ENCODE results near the gene SUPT4H1. TPM values are rescaled to one million over a fixed set of nuclear protein-coding genes. Genes with fewer than 3 reads are reported as not detected.
"Not testable (repeated sequence)": the region's sequence is repeated elsewhere in the genome, so short reads cannot be mapped to it uniquely, and the experiment has no call there.

SUPT4H1 gene
- total RNA-seq, 2 donors from 2014 or later, result 41.3 to 50.6 TPM

GRCh38 chr17:58348038-58348437 is 4.0 kb downstream of the SUPT4H1 start:
- Mint-ChIP-seq H3K27me3 (no peaks in the 10 kb centered on the region), H3K4me3 (no peak overlapping the region), H3K4me1 (peaks cover 52% of the 10 kb centered on the region), H3K27ac (peak overlapping the region; percentile 81), H3K36me3 (ENCODE audit: low read depth) (peaks cover 10% of the 10 kb centered on the region)
- ATAC-seq (no peak), DNase-seq (no peak)
- no peaks in the 10 kb centered on the region for H3K9me3 ChIP-seq (ENCODE audit: control insufficient read depth, low read length, poor library complexity, severe bottlenecking)

DNA sequence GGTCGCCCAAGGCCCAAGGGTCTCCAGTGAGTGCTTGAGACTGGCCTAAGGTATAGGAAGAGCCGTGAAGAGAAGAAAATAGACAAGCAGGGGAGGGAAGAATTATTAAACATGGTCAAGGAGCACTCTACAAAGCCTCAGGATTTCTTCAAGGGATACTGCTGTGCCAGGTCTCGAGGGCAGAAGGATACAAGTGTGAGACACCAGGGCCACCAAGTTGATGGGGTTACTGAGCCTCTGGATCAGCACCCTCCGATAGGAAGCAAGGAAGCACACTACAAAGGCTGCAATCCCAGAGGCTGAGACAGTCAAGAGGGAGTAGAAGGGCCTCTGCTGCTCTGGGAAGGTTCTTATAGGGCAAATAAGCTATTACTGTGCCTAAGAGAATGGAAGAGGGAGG is 6.5 kb downstream of the SUPT4H1 start:
- no peaks in the 10 kb centered on the region for H3K9me3 ChIP-seq (ENCODE audit: control insufficient read depth, low read length, poor library complexity, severe bottlenecking)
- DNase-seq (no peak), ATAC-seq (no peak)
- Mint-ChIP-seq H3K27me3 (no peaks in the 10 kb centered on the region), H3K27ac (peak overlapping the region; percentile 100), H3K4me1 (peaks cover 57% of the 10 kb centered on the region), H3K36me3 (ENCODE audit: low read depth) (peaks cover 13% of the 10 kb centered on the region), H3K4me3 (peak overlapping the region; percentile 93)

- H3K27ac Mint-ChIP-seq, result peak overlapping the region; percentile 100
- ATAC-seq, result peak; percentile 78
- H3K4me1 Mint-ChIP-seq, result peaks cover 63% of the 10 kb centered on the region
- peak overlapping the region; percentile 93 for H3K4me3 Mint-ChIP-seq
- peaks cover 13% of the 10 kb centered on the region for H3K36me3 Mint-ChIP-seq (ENCODE audit: low read depth)
- no peaks in the 10 kb centered on the region for H3K9me3 ChIP-seq (ENCODE audit: control insufficient read depth, low read length, poor library complexity, severe bottlenecking)
- peak in 2 of 3 donors; percentile 55 to 57 for DNase-seq
- no peaks in the 10 kb centered on the region for H3K27me3 Mint-ChIP-seq
These were observed 7.2 kb downstream of the SUPT4H1 start for GRCh38 chr17:58344791-58345157.

DNA sequence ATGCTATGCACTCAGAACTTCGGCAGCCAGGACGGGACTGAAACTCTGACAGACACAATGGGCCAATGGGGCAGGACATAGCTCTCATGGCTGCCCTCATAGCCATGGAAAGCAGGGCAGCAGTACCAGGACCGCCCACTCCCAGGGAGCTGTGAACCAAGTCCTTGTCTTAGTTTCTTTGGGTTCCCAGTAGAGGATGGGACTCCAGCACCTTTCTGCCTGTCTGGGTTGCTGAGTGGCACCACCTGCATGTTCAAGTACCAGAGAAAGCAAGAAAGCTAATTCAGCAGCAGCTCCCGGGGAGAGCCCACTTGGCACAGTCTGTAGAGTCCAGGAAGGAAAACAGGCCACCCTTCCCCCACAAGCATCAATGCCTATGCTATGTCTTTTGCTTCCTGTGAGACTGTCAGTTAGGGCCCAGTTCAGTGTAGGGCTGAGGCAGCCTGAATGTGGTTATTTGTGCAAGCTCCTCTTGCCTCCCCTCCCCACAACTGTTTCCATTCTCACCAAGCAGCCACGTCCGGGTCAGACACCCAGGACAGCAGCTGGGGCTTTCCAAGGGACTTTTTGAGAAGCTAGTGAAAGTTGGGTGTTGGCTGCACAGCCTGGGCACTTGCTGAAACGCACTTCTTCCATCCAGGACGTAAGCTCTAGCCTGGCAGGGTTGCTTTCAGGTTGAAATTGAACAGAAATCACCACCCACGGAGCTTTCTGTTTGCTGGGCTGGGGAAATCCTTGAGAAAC is 7.8 kb downstream of the SUPT4H1 start:
- H3K27ac Mint-ChIP-seq, result peak overlapping the region; percentile 100
- H3K4me1 Mint-ChIP-seq, result peaks cover 64% of the 10 kb centered on the region
- peak; percentile 86 for ATAC-seq
- H3K36me3 Mint-ChIP-seq (ENCODE audit: low read depth), result peaks cover 8% of the 10 kb centered on the region
- no peaks in the 10 kb centered on the region for H3K9me3 ChIP-seq (ENCODE audit: control insufficient read depth, low read length, poor library complexity, severe bottlenecking)
- H3K4me3 Mint-ChIP-seq, result peak overlapping the region; percentile 93
- no peaks in the 10 kb centered on the region for H3K27me3 Mint-ChIP-seq
- DNase-seq, result peak; percentile 64 to 84 (median 74)

DNA sequence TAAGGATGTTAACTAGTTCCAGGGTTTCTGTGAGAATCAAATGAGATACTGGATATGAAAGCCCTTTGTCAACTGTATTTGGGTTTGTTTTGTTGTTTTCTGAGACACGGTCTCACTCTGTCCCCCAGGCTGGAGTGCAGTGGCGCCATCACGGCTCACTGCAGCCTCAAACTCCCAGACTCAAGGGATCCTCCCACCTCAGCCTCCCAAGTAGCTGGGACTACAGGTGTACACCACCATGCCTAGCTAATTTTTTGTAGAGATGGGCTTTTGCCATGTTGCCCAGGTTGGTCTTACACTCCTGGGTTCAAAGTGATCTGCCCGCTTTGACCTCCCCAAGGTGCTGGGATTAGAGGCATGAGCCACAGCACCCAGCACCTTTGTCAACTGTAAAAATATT is 8.9 kb downstream of the SUPT4H1 start:
- DNase-seq (no peak), ATAC-seq (no peak)
- Mint-ChIP-seq H3K27me3 (no peaks in the 10 kb centered on the region), H3K27ac (peak overlapping the region; percentile 100), H3K4me1 (peaks cover 70% of the 10 kb centered on the region), H3K4me3 (peak overlapping the region; percentile 93), H3K36me3 (ENCODE audit: low read depth) (peaks cover 5% of the 10 kb centered on the region)
- H3K9me3 ChIP-seq (ENCODE audit: control insufficient read depth, low read length, poor library complexity, severe bottlenecking), result no peaks in the 10 kb centered on the region

DNA sequence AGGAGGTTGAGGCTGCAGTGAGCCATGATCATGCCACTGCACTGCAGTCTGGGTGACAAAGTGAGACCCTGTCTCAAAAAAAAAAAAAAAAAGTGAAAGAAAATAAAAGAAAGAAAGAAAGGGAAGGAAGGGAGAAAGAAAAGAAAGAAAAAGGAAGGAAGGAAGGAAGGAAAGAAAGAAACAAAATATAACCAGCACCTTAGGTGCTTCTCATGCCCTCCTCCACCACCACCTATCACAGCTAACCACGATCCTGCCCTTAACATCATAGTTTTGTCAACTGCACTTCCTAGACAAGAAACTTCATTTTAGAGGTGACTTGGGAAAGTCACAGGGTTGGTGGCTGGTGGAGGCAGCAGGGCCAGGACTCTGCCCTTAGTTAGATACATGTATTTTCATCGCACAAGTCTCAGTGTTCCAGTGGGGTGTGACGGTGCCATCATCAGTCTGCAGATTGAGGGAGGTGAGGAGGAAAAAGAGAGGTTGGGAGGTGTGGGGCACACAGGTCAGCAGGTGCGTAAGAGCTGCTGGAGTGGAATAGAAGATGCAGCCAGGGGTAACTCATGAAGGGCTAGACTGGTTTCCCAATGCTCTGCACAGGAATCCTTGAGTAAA is 10.0 kb downstream of the SUPT4H1 start:
- Mint-ChIP-seq H3K27ac (peak overlapping the region; percentile 100), H3K4me3 (peak overlapping the region; percentile 93), H3K36me3 (ENCODE audit: low read depth) (peaks cover 5% of the 10 kb centered on the region), H3K27me3 (no peaks in the 10 kb centered on the region), H3K4me1 (peaks cover 76% of the 10 kb centered on the region)
- ATAC-seq (no peak), DNase-seq (no peak)
- no peaks in the 10 kb centered on the region for H3K9me3 ChIP-seq (ENCODE audit: control insufficient read depth, low read length, poor library complexity, severe bottlenecking)

DNA sequence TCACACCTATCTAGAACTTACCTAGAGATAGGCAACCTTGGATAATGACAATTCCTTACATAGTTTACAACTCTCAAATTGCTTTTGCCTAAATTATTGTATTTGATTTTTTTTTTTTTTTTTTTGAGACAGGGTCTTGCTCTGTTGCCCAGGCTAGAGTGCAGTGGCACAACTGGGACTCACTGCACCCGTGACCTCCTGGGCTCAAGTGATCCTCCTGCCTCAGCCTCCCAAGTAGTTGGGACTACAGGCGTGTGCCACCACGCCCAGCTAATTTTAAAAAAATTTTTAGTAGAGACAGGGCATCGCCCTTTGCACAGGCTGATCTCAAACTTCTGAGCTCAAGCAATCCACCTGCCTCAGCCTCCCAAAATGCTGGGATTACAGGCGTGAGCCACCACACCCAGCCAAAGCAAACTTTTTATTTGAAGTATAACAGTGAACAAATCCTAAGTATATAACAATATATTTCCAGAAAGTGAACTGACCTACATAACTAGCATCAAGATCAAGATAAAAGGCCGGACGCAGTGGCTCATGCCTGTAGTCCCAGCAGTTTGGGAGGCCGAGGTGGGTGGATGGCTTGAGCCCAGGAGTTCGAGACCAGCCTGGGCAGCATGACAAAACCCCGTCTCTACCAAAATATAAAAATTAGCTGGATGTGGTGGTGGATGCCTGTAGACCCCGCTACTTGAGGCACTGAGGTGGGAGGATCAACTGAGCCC is 10.7 kb downstream of the SUPT4H1 start:
- Mint-ChIP-seq H3K4me1 (peaks cover 80% of the 10 kb centered on the region), H3K4me3 (peak overlapping the region; percentile 93), H3K27ac (peak overlapping the region; percentile 100)
- DNase-seq; H3K9me3 ChIP-seq (ENCODE audit: control insufficient read depth, low read length, poor library complexity, severe bottlenecking); H3K27me3 Mint-ChIP-seq; ATAC-seq; H3K36me3 Mint-ChIP-seq (ENCODE audit: low read depth): not testable (repeated sequence)

DNA sequence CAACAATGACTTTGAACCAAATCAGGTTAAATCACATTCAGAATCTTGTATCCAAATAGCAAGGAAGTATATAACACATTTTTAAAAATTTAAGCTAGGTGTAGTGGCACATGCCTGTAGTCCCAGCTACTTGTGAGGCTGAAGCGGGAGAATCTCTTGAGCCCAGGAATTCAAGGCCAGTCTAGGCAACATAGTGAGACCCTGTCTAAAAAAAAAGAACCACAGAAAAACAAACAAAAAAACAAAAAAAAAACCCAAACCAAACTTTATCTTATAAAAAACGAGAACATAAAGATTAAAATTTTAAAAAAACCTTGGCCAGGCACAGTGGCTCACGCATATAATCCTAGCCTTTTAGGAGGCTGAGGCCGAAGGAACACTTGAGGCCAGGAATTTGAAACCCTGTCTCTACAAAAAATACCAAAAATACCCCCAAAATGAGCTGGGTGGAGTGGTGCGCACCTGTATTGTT is 11.6 kb downstream of the SUPT4H1 start:
- H3K9me3 ChIP-seq (ENCODE audit: control insufficient read depth, low read length, poor library complexity, severe bottlenecking), result no peaks in the 10 kb centered on the region
- H3K27me3 Mint-ChIP-seq, result no peaks in the 10 kb centered on the region
- peak overlapping the region; percentile 100 for H3K4me3 Mint-ChIP-seq
- peaks cover 87% of the 10 kb centered on the region for H3K4me1 Mint-ChIP-seq
- no peak for ATAC-seq
- no peak for DNase-seq
- peaks cover 5% of the 10 kb centered on the region for H3K36me3 Mint-ChIP-seq (ENCODE audit: low read depth)
- peak overlapping the region; percentile 100 for H3K27ac Mint-ChIP-seq

DNA sequence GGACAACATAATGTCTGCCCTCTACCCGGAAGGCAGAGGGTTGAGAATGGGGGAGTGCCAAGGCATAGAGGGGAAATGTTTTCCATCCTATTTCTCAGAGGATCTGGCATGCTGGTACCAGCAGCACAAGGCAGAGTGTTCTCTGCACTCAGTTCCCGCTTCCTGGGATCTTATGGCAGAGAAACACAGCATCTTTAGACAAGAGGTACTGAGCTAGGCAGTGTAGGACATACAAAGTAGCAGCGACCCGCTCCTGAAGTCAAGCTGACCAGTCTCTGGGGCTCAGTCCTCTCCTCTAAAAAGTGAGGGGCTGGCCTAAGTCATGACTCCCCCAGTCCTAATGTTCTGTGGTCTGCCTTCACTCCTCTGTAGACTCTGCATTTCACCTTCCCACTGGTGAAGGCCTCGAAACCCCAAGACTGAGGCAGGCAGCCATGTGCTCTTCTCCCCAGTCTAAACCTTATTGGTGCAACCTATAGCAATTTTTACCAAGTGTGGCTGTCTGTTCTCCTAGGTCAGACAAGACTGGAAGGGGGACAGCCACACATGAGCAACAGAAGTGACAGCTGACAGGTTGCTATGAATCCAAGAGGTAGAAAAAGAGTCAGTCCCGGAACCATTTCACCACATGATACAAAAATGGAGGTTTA is 12.1 kb downstream of the SUPT4H1 start:
- peak overlapping the region; percentile 100 for H3K4me3 Mint-ChIP-seq
- ATAC-seq, result no peak
- no peak for DNase-seq
- H3K9me3 ChIP-seq (ENCODE audit: control insufficient read depth, low read length, poor library complexity, severe bottlenecking), result no peaks in the 10 kb centered on the region
- H3K27me3 Mint-ChIP-seq, result no peaks in the 10 kb centered on the region
- peaks cover 84% of the 10 kb centered on the region for H3K4me1 Mint-ChIP-seq
- H3K27ac Mint-ChIP-seq, result peak overlapping the region; percentile 100
- H3K36me3 Mint-ChIP-seq (ENCODE audit: low read depth), result peaks cover 3% of the 10 kb centered on the region

DNA sequence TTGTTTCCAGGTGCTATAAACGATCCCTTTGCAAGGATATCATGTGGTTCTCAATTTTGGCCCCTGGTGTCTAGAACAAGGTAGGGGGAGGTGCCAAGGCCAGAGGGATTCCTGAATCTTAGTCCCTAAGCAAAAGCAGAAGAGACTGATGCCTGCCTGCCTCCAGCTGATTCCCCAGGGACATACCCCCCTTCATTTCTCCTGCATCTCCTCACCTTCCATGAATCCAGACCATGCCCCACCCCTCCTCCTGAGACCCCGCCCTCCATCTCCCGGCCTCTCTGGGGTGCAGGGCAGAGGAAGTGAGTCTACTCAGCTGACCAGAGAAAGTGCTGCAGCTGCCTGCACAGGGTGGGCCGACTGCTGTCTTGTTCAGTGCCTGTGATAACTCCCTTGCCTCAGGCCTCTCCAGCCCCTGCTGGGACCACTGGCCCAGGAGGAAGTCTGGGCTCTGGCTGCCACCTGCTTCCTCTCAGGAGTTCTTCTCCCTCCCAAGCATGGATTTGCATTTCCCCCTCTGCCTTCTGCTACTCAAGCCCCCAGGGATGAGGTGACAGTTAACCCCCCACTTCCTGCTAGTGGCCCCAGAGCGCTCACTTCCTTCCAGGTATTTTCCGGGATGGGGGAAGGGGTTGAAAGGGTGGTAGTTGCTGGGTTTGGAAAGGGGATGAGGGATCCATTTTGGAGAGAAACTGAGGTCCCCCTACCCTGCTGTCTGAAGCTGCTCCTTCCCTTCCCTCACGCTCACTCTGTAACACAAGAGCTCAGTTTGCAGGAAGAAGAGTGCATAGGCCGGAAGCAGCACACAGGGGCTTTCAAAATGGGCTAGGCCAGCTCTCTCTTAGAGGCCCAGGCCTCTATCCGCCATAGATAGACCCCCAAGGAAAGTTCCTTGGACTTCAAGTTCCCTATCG is 12.9 kb downstream of the SUPT4H1 start:
- Mint-ChIP-seq H3K36me3 (ENCODE audit: low read depth) (peaks cover 3% of the 10 kb centered on the region), H3K4me1 (peaks cover 85% of the 10 kb centered on the region), H3K27me3 (no peaks in the 10 kb centered on the region), H3K4me3 (peak overlapping the region; percentile 100), H3K27ac (peak overlapping the region; percentile 100)
- ATAC-seq (no peak), DNase-seq (no peak)
- H3K9me3 ChIP-seq (ENCODE audit: control insufficient read depth, low read length, poor library complexity, severe bottlenecking), result no peaks in the 10 kb centered on the region

GRCh38 chr17:58338454-58338840 is 13.6 kb downstream of the SUPT4H1 start:
- Mint-ChIP-seq H3K27me3 (no peaks in the 10 kb centered on the region), H3K4me3 (peak overlapping the region; percentile 100), H3K4me1 (peaks cover 84% of the 10 kb centered on the region), H3K36me3 (ENCODE audit: low read depth) (peaks cover 3% of the 10 kb centered on the region), H3K27ac (peak overlapping the region; percentile 100)
- DNase-seq (no peak), ATAC-seq (no peak)
- no peaks in the 10 kb centered on the region for H3K9me3 ChIP-seq (ENCODE audit: control insufficient read depth, low read length, poor library complexity, severe bottlenecking)
